Fibroblast of skin of left biceps (primary cell): ENCODE results near the gene ALKBH1.
"Not testable (repeated sequence)": the region's sequence is repeated elsewhere in the genome, so short reads cannot be mapped to it uniquely, and the experiment has no call there.

ENCODE experiments used
- DNase-seq, 2 experiments: peaks; one replicate each; pipeline ENCODE4 v3.0.0-alpha.2; 2013; ENCODE audit warnings: low read depth in 2 of 2

Gene ALKBH1, protein sequence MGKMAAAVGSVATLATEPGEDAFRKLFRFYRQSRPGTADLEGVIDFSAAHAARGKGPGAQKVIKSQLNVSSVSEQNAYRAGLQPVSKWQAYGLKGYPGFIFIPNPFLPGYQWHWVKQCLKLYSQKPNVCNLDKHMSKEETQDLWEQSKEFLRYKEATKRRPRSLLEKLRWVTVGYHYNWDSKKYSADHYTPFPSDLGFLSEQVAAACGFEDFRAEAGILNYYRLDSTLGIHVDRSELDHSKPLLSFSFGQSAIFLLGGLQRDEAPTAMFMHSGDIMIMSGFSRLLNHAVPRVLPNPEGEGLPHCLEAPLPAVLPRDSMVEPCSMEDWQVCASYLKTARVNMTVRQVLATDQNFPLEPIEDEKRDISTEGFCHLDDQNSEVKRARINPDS

DNA sequence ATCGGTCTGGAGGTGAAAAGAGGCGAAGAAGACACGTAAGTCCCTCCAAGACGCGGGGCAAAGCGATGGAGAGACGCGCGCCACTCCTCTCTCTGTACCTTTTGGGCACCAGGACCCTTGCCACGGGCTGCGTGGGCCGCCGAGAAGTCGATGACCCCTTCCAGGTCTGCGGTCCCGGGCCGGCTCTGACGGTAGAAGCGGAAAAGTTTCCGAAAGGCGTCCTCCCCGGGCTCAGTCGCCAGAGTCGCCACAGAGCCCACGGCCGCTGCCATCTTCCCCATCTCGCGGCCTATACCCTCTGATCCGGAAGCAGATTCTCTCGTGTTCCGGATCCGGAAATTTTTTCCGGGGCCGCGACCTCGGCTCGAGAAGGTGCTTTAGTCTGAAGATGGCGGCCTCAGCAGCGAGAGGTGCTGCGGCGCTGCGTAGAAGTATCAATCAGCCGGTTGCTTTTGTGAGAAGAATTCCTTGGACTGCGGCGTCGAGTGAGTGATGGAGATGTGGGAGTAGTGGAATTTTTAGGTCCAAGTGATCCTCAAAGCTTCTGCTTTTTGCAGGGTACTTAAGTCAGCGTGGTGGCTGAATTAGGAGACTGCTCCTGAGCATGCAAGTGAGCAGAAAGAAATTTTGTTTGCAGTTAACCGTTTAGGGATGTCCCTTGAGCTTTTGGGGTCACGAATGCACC is at the start of gene ALKBH1, which contains the start of gene SLIRP:
ALKBH1 (minus strand) TSS at position 300 of the 685 bp plus-strand sequence; CDS start at position 281, 19 bp downstream.
SLIRP (plus strand) TSS at position 380 of the 685 bp plus-strand sequence; CDS start at position 389, 9 bp downstream.
- DNase-seq: peak; percentile 33 to 41

DNA sequence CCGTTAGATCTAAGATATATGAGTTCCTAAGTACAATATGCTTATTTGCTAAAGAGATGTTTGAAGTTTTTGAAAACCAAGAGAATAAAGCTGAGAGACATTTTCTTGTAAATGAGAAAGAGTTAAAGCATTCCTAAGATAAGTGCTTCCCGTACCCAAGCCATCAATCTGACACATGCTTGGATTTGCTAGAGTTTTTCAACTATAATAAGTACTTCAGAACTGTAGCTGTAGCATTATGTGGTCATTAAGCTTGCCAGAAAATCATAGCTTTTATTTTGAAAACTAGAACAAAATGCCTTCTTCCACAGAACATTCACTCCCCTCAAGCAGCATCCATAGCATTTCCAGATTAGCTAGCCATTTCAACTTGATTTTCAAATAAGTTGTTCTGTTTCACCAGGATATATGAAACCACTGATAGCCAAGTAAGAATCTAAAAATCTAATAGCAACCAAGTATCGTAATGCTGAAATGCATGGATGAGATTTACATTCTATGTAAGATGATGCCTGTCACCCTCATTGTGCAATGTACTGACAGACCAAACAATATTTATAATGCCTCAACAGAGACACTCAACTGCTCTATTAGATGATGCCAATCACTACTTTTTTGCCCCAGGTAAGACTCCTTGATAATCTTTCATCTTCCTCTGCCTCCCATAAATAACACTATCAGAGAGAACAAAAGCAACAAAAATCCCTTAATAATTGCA is 45.1 kb upstream of the ALKBH1 start:
- DNase-seq: no peak

- DNase-seq: no peak
Measured at GRCh38 chr14:77752266-77752665, 44.4 kb upstream of the ALKBH1 start.

GRCh38 chr14:77747425-77747824 is 39.6 kb upstream of the ALKBH1 start:
- DNase-seq: not testable (repeated sequence)

GRCh38 chr14:77746064-77746702 is 38.4 kb upstream of the ALKBH1 start:
- no peak for DNase-seq

DNA sequence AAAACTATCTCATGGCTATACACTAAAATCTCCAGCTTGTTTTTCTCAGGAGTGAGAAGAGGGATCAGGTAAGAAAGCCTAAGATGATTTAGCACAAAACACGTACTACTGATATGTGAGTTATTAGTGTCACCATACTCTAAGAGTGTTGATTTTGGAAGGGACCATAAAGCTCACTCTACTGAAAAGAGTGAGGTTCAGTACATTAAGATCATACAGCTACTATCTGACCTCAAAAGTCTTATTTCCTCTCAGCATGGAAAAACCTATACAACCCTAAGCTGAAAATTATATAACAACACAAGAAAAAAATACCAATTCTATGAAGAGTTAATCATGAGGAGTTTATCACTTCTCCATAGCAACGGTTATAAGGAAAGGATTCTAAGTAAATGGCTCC is 33.6 kb upstream of the ALKBH1 start:
- no peak for DNase-seq

- DNase-seq: no peak
Measured at GRCh38 chr14:77738559-77739250, 30.9 kb upstream of the ALKBH1 start.

- DNase-seq: no peak
Measured at GRCh38 chr14:77730976-77731497, 23.2 kb upstream of the ALKBH1 start.

- no peak for DNase-seq
Measured at GRCh38 chr14:77722301-77722700, 14.5 kb upstream of the ALKBH1 start.

DNA sequence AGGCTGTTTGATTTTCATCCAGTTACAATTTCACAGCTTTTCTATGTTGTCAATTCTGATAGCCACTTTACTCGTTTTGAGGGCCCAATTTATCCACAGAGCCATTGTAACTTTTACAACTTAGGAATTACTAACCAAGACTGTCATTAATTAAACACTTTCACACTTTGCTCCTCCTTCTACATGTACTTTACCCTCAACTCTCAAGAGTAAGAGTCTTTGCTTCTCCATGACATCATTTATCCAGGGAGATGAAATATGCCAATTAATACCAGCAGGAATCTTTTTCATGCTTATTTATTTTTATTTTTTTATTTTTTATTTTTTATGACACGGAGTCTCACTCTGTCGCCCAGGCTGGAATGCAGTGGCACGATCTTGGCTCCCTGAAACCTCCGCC is 13.6 kb upstream of the ALKBH1 start:
- DNase-seq: no peak

GRCh38 chr14:77717608-77718305 is 9.9 kb upstream of the ALKBH1 start:
- no peak for DNase-seq

GRCh38 chr14:77714926-77715325 is 7.1 kb upstream of the ALKBH1 start:
- no peak for DNase-seq

DNA sequence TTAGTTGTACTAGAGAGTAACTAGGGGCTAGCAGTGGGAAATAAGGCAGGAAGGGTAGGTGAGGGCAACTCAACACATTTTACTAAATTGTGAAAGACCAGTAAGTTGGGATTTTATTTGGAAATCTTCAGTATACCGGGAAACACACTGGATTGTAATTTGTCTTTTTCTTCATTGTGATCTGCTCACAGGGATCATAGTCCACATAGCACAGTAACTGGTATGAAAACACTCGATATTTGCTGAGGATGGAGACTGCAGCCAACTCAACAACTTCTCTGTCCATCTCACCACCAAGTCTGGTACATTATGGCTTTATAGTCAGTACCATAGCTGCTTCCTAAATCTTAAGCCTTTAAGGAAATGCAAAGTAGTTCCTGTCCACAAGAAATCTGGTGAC is 2.5 kb upstream of the ALKBH1 start:
- DNase-seq: no peak

DNA sequence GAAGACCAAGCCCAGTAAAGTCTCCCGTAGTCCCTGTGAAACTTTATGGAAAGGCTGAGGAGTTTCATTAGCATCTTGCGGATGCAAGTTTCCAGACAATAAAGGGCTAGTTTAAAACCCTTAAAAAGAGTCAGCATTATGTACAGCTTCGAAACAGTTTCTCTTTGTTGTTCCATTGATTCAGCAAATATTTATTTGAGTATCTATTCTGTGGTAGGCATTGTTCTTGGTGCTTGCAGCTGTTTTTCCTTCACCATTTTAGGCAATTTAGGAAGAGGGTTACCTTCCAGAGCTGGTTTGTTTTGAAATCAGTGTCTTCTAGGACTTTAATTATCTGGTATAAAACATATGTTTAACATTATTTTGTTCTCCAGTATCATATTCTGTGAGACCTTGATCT is 1.6 kb upstream of the ALKBH1 start:
- no peak for DNase-seq

DNA sequence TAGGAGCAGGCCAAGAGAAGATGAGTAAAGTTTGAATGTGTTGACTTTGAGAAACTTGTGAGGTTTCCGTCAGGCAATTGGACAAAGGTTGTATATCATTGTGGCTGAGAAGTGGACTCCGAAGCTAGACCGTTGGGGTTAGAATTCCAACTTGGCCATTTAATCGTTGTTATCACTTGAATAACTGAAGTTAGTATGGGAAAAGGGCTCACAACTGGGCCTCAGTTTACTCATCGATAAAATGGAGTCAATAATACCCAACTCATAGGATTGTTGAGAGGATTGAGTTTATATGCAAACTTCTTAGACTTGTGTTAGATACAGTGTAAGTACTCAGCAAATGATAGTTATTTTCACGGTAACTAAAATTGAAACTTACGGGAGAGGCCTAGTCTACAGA is 926 bp upstream of the ALKBH1 start:
- DNase-seq: no peak

GRCh38 chr14:77707355-77707723 is 484 bp downstream of the ALKBH1 start:
- peak in 1 of 2 experiments; percentile 8 for DNase-seq

DNA sequence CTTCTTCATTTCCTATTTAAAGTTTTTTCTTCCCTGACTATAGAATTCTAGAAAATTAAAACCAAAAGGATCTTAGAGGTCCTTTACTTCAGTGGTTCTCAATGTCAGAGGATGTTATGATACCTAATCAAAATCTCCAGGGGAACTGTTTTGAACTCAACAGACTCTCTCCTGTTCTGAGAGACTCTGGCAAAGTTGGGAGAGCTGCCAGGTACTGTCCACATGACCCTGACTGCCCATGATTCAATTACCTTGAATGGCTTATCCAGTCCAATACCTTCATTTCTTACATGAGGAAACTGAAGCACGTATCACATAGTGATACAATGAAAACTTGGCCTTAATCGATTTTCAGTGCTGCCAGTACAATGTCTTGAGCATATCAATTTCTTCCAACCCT is 16.6 kb downstream of the ALKBH1 start:
- no peak for DNase-seq

- DNase-seq: no peak
Measured at GRCh38 chr14:77682158-77682553, 25.7 kb downstream of the ALKBH1 start.

DNA sequence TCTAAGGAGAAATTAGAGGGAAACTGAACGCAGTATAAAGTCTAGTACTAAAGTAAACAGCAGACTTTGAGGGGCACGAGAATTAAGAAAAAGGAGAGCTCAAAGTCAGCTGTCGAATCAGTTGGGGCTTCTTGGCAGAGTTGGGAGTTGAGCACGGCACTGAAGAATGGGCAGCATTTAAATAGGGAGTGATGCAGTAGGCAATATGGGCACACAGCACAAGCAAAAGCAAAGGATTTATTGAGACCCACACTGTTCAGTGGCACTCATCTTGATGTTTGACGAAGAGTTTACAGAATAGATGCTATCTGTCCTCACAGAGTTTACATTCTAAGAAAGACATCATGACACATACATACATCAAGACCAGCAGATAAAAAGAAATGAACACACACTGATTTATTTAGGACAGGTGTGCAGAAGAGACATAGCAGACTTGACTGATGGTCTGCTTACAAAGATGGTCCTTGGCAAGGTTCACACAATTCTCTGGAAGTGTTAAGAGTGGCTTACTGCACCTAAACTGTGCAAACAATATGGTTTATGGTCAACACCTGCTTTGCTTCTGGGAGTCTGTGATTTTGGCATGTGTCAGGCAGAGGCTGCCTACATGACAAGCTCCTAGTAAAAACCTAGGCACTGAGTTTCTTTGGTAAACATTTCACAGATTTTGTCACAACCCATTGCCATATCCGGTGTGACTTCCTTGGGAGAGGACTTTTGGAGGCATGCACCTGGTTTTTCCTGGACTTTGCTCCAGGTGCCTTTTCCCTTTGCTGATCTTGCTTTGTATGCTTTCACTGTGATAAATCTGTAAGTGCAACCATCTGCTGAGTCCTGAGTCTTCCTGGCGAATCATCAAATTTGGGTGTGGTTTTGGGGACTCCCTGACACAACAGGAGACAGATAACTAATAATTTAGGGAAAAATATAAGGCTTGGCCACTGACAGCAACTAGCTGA is 26.3 kb downstream of the ALKBH1 start:
- no peak for DNase-seq
